Nephron progenitor cell (in vitro differentiated cells): Measurements from ENCODE around the gene AFDN.

Source experiments
- DNase-seq: peaks from one replicate; pipeline ENCODE4 v3.0.0; 2021
- H3K27ac Mint-ChIP-seq: 2 replicates; pipeline ENCODE4 v1.8.0; 2021; ENCODE audit warnings: mild to moderate bottlenecking, moderate library complexity, mixed read lengths
- H3K27me3 Mint-ChIP-seq: 2 replicates; pipeline ENCODE4 v1.8.0; 2021; ENCODE audit warnings: mild to moderate bottlenecking, low read depth, mixed read lengths; ENCODE audit not compliant: poor library complexity
- H3K36me3 Mint-ChIP-seq: 2 replicates; pipeline ENCODE4 v1.8.0; 2021; ENCODE audit warnings: low read depth, mixed read lengths
- H3K4me1 Mint-ChIP-seq: 2 replicates; pipeline ENCODE4 v1.8.0; 2021; ENCODE audit warnings: mixed read lengths
- H3K4me3 Mint-ChIP-seq: 2 replicates; pipeline ENCODE4 v1.8.0; 2021; ENCODE audit warnings: mild to moderate bottlenecking, moderate library complexity, mixed read lengths
- H3K9me3 Mint-ChIP-seq: 2 replicates; pipeline ENCODE4 v1.8.0; 2021; ENCODE audit warnings: mild to moderate bottlenecking, moderate library complexity, mixed read lengths
- CTCF ChIP-seq: fragments of 200-600 bp; sonication (generic); IDR thresholded peaks from 2 replicates; pipeline ENCODE4 v1.5.0; 2021; ENCODE audit warnings: antibody characterized with exemption

The AFDN gene

DNA sequence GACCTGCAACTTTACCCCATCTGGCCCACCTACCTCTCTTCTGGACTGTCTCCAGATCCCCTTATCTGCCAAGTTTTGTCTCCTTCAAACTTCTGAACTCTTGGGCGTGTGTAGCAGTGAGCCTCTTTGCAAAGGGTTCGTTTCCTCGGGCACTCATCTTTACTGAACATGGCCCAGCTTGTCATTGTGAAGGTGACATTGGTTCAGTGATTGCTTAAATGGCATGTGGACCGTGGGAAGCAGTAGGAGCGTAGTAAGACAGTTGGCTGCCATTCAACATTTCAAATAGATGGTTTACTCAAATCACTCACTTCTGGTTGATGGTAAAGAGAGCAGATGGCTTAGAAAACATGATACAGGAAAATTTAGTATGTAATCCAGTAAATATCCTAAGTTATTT is 136.0 kb downstream of the AFDN start:
- H3K4me3 Mint-ChIP-seq = no peak overlapping the region
- H3K27me3 Mint-ChIP-seq = peaks cover 3% of the 10 kb centered on the region
- H3K27ac Mint-ChIP-seq = no peak overlapping the region
- DNase-seq = no peak
- peaks cover 28% of the 10 kb centered on the region for H3K4me1 Mint-ChIP-seq
- H3K9me3 Mint-ChIP-seq = no peaks in the 10 kb centered on the region
- peaks cover 65% of the 10 kb centered on the region for H3K36me3 Mint-ChIP-seq
- no peak for TF ChIP-seq CTCF

DNA sequence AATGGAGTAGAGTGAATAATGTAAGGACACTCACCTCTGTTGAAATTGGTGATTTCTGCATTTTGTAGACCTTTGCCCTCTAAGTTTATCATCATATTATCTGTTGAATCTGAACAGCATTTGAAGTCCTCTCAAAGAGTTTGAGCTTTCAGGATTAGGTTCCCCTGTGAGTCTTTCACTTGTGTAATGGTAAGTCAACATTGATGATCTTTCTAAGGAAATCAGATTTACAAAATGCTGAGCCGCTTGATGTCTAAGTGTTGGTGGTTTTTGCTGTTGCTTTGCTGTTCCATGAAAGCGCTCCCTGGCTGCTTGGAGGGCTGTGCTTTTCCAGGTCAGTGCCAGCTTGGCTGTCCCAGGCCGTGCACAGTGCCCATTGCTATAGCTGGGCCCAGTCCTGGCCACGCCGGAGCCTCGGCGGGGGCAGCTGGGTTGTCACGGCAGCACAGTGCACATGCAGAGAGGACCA is 136.9 kb downstream of the AFDN start:
- H3K4me3 Mint-ChIP-seq = no peak overlapping the region
- peaks cover 3% of the 10 kb centered on the region for H3K27me3 Mint-ChIP-seq
- H3K36me3 Mint-ChIP-seq = peaks cover 69% of the 10 kb centered on the region
- no peaks in the 10 kb centered on the region for H3K9me3 Mint-ChIP-seq
- DNase-seq = no peak
- no peak overlapping the region for H3K27ac Mint-ChIP-seq
- no peak for TF ChIP-seq CTCF
- peaks cover 23% of the 10 kb centered on the region for H3K4me1 Mint-ChIP-seq

DNA sequence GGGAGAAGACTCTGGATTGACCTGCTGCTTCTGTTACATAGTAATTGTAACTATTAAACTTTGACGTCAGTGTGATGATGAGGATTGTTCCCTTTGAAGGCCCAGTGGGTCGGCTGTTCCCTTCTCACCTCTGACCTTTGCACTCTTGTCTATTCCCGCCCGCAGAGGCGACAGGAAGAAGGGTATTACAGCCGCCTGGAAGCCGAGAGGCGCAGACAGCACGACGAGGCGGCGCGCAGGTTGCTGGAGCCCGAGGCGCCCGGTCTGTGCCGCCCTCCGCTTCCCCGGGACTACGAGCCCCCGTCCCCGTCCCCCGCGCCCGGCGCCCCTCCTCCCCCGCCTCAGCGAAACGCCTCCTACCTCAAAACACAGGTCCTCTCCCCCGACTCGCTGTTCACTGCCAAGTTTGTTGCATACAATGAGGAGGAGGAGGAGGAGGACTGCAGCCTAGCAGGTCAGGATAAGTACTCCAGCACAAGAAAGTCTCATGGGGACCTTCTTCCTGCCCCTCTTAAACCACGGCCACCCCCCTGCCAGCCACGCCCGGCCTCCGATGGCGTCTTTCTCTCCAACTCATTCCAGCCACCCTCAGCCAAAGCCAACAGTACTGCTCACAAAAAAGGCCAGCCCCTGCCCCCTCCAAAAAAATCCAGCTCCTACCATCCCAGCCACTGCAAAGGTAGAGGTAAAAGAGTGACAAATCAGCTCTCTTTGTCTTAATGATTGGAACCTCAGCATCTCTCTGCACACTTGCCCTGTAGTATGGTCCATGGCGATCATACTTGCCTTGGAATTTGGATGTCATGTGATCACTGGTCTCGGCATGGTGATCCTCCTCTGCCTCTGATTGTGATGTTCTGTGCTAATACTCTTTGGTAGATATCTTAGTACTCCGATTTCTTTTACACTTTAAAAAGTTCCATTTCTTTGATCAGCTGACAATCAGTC is 139.2 kb downstream of the AFDN start:
- Mint-ChIP-seq H3K27ac (peak overlapping the region; percentile 10), H3K9me3 (no peaks in the 10 kb centered on the region), H3K4me3 (no peak overlapping the region), H3K4me1 (peaks cover 17% of the 10 kb centered on the region), H3K27me3 (peaks cover 3% of the 10 kb centered on the region), H3K36me3 (peaks cover 82% of the 10 kb centered on the region)
- DNase-seq = no peak
- no peak for TF ChIP-seq CTCF

DNA sequence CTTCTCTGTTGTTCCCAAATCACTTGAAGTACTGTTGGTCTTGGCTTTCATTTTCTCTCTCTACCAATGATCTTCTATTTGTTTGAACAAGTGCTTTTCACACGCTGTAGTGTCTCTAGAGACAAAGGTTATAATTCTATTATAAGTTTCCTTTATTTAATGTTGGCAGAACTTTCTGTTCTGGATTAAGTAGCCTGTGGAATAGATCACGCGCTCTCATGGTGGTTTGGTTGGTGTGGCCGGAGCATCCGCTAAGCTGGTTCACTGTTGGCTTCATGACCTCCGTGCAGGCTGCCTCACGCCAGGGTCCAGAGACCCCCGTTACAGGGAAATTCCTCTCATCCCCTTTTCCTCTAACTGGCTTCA is 139.8 kb downstream of the AFDN start:
- Mint-ChIP-seq H3K36me3 (peaks cover 80% of the 10 kb centered on the region), H3K4me3 (no peak overlapping the region), H3K27me3 (peaks cover 3% of the 10 kb centered on the region), H3K27ac (no peak overlapping the region), H3K9me3 (no peaks in the 10 kb centered on the region), H3K4me1 (peaks cover 17% of the 10 kb centered on the region)
- no peak for DNase-seq
- TF ChIP-seq CTCF = no peak

DNA sequence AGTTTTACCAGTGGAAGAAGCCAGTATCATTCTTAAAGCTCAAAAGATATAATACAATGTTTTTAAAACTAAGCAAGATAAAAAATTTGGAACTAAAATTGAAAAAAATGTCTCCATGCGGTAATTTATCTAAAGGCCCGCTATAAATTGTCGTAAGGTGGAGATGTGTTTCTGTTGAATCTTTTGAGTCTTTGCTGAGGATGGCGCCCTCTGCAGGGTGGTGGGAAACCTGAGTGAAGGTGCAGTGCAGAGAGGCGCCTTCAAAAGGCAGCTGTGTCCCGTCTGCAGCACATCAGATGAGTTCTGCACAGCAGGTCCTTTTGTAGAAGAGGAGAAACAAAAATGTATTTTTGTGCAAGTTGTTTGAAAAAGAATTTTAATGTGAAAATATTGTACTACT is 141.4 kb downstream of the AFDN start:
- H3K36me3 Mint-ChIP-seq = peaks cover 68% of the 10 kb centered on the region
- TF ChIP-seq CTCF = peak; percentile 49
- peaks cover 19% of the 10 kb centered on the region for H3K4me1 Mint-ChIP-seq
- DNase-seq = peak; percentile 46
- no peak overlapping the region for H3K4me3 Mint-ChIP-seq
- H3K27ac Mint-ChIP-seq = no peak overlapping the region
- no peaks in the 10 kb centered on the region for H3K9me3 Mint-ChIP-seq
- H3K27me3 Mint-ChIP-seq = peaks cover 3% of the 10 kb centered on the region

GRCh38 chr6:167970230-167970629 is 143.5 kb downstream of the AFDN start:
- peak overlapping the region; percentile 25 for H3K27ac Mint-ChIP-seq
- no peaks in the 10 kb centered on the region for H3K9me3 Mint-ChIP-seq
- TF ChIP-seq CTCF = no peak
- no peaks in the 10 kb centered on the region for H3K27me3 Mint-ChIP-seq
- H3K36me3 Mint-ChIP-seq = peaks cover 50% of the 10 kb centered on the region
- H3K4me1 Mint-ChIP-seq = peaks cover 30% of the 10 kb centered on the region
- no peak overlapping the region for H3K4me3 Mint-ChIP-seq
- no peak for DNase-seq
